GM23248 (cell line): Measurements from ENCODE around the gene MRTFA.

Experiments
- EZH2 ChIP-seq: fragments of 200-600 bp; sonication (generic); IDR thresholded peaks from 2 replicates; pipeline ENCODE4 v1.6.1; 2018; ENCODE audit warnings: antibody characterized with exemption, mild to moderate bottlenecking; ENCODE audit not compliant: insufficient read depth, poor library complexity, severe bottlenecking
- EZH2phosphoT487 ChIP-seq: fragments of 200-600 bp; sonication (generic); IDR thresholded peaks from 2 replicates; pipeline ENCODE4 v1.6.1; 2018; ENCODE audit warnings: antibody characterized with exemption, moderate library complexity, mild to moderate bottlenecking, low read depth; ENCODE audit not compliant: insufficient read depth

- no peak for TF ChIP-seq EZH2
- TF ChIP-seq EZH2phosphoT487: no peak
These were observed 34.9 kb upstream of the MRTFA start for GRCh38 chr22:40671369-40671768.
